Stomach (tissue), 9 donors: ENCODE data around the gene COL9A3. TPM values are rescaled to one million over a fixed set of nuclear protein-coding genes. Genes with fewer than 3 reads are reported as not detected.

Experiments
- DNase-seq, 2 donors: peaks; one replicate each; pipeline versions ENCODE4 v3.0.0 to v3.0.0-alpha.2; 2013 to 2019
- H3K27ac ChIP-seq, 5 donors: fragments of 200-600 bp in 4 of 5; sonication (generic) in 4 of 5; one replicate each; pipeline ENCODE4 v1.5.1; 2013 to 2019; ENCODE audit warnings: mild to moderate bottlenecking in 1 of 5, moderate library complexity in 1 of 5
- H3K27me3 ChIP-seq, 3 donors: fragments of 200-600 bp; sonication (generic); one replicate each; pipeline ENCODE4 v1.5.1; 2017 to 2019; ENCODE audit warnings: mixed run types in 1 of 3
- H3K36me3 ChIP-seq, 4 donors: fragments of 200-600 bp; sonication (generic); 1 replicate in 3 of 4; 2 replicates in 1 of 4; pipeline ENCODE4 v1.5.1; 2016 to 2019
- H3K4me1 ChIP-seq, 4 donors: fragments of 200-600 bp; sonication (generic); one replicate each; pipeline ENCODE4 v1.5.1; 2016 to 2019
- H3K4me3 ChIP-seq, 4 donors: fragments of 200-600 bp; sonication (generic) in 3 of 4; one replicate each; pipeline ENCODE4 v1.5.1; 2016 to 2019; ENCODE audit warnings: mild to moderate bottlenecking in 1 of 4
- H3K9me3 ChIP-seq, 4 donors: fragments of 200-600 bp; sonication (generic); one replicate each; pipeline ENCODE4 v1.5.1; 2016 to 2019
- EP300 ChIP-seq: sonication (generic); formaldehyde crosslinking; IDR thresholded peaks from one replicate; pipeline ENCODE4 v1.6.1; 2017; ENCODE audit warnings: antibody characterized with exemption
- POLR2A ChIP-seq, 4 donors: fragments of 450-650 bp; IDR thresholded peaks; one replicate each; pipeline ENCODE4 v1.6.1; 2016; ENCODE audit warnings: antibody characterized with exemption in 4 of 4, control low read depth in 2 of 4, mild to moderate bottlenecking in 1 of 4, moderate library complexity in 1 of 4
- POLR2AphosphoS5 ChIP-seq, 3 donors: sonication (generic); formaldehyde crosslinking; IDR thresholded peaks; one replicate each; pipeline ENCODE4 v1.6.1; 2016; ENCODE audit warnings: antibody characterized with exemption in 3 of 3
- WGBS, 5 donors: extraction: QIAGEN DNeasy Blood & Tissue Kit in 3 of 5; methylation state at CpG; one replicate each; pipeline versions ENCODE4 v1.1.5 to v1.1.7; 2013 to 2018; 5-methylcytosine and 5-hydroxymethylcytosine counted together
- intact Hi-C: fragments of 100-400 bp; cut with DNase I; formaldehyde crosslinking; loops from one replicate; pipeline ENCODE4 v1.15.1; 2023; ENCODE audit warnings: low total_unique reads
- polyA plus RNA-seq, 3 donors: library from polyadenylated mRNA; stranded (reverse); fragments of 200-250 nt; gene quantifications; one replicate each; pipeline ENCODE4 v1.2.3, GENCODE V29; 2013
- total RNA-seq, 5 donors: library from RNA; depleted of rRNA; stranded (reverse); fragments of >200 nt; gene quantifications; one replicate each; pipeline versions ENCODE4 v1.1.0 to v1.2.3, GENCODE V29; 2014 to 2016
- TF ChIP-seq, protein P1 (sequence below), 7 experiments: fragments of 450-650 bp in 4 of 7; fragments of 200-600 bp in 3 of 7; sonication (generic) in 3 of 7; IDR thresholded peaks; one replicate each; pipeline ENCODE4 v1.5.1; 2016 to 2019; ENCODE audit warnings: antibody characterized with exemption in 7 of 7, control low read depth in 2 of 7, mild to moderate bottlenecking in 1 of 7
- donor health status: healthy with polysubstance abuse.
- donor health status: Bipolar disorder and iron deficiency.
- donor health status: healthy.

COL9A3 gene
- total and polyA plus RNA-seq, 8 donors = 2.3 to 18.2 (median 3.9) TPM; not detected in 3

DNA sequence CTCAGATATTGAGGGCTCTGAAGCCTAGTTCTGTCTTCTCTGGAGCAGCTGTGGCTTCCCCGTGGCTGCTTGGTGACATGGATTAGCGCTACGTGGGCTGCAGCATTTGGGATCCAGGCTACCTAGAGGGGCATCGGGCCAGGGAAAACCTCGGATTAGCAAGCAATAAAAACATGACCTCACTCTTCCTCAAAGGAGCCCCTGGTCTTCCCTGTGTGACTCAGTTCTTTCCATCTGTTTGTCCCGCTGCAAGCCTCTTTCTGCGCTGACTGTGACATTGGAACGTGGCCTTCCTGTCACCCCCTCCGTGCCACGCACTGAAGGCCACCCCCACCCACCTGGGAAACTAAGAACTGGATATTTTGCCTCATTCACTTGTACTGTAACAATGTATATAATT lies 17.0 kb upstream of the COL9A3 start:
- no peaks in the 10 kb centered on the region for H3K27me3 ChIP-seq
- no peak overlapping the region for H3K4me3 ChIP-seq
- H3K27ac ChIP-seq = no peak overlapping the region
- H3K4me1 ChIP-seq = peaks cover 22 to 50% (median 39%) of the 10 kb centered on the region in 4 donors
- TF ChIP-seq EP300 = no peak
- no peak for TF ChIP-seq POLR2AphosphoS5 (IDR thresholded peaks at IDR 0.05)
- TF ChIP-seq, protein P1, sequence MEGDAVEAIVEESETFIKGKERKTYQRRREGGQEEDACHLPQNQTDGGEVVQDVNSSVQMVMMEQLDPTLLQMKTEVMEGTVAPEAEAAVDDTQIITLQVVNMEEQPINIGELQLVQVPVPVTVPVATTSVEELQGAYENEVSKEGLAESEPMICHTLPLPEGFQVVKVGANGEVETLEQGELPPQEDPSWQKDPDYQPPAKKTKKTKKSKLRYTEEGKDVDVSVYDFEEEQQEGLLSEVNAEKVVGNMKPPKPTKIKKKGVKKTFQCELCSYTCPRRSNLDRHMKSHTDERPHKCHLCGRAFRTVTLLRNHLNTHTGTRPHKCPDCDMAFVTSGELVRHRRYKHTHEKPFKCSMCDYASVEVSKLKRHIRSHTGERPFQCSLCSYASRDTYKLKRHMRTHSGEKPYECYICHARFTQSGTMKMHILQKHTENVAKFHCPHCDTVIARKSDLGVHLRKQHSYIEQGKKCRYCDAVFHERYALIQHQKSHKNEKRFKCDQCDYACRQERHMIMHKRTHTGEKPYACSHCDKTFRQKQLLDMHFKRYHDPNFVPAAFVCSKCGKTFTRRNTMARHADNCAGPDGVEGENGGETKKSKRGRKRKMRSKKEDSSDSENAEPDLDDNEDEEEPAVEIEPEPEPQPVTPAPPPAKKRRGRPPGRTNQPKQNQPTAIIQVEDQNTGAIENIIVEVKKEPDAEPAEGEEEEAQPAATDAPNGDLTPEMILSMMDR (IDR thresholded peaks at IDR 0.05) = no peak
- TF ChIP-seq POLR2A (IDR thresholded peaks at IDR 0.05) = no peak
- intact Hi-C loops = no loop called here
- DNase-seq = no peak
- peaks cover 27 to 38% (median 37%) of the 10 kb centered on the region in 4 donors for H3K36me3 ChIP-seq
- H3K9me3 ChIP-seq = no peaks in the 10 kb centered on the region
- 87 to 92% (median 90%) methylated on average over 6 to 10 of the region's 10 CpGs for WGBS, 5 donors

DNA sequence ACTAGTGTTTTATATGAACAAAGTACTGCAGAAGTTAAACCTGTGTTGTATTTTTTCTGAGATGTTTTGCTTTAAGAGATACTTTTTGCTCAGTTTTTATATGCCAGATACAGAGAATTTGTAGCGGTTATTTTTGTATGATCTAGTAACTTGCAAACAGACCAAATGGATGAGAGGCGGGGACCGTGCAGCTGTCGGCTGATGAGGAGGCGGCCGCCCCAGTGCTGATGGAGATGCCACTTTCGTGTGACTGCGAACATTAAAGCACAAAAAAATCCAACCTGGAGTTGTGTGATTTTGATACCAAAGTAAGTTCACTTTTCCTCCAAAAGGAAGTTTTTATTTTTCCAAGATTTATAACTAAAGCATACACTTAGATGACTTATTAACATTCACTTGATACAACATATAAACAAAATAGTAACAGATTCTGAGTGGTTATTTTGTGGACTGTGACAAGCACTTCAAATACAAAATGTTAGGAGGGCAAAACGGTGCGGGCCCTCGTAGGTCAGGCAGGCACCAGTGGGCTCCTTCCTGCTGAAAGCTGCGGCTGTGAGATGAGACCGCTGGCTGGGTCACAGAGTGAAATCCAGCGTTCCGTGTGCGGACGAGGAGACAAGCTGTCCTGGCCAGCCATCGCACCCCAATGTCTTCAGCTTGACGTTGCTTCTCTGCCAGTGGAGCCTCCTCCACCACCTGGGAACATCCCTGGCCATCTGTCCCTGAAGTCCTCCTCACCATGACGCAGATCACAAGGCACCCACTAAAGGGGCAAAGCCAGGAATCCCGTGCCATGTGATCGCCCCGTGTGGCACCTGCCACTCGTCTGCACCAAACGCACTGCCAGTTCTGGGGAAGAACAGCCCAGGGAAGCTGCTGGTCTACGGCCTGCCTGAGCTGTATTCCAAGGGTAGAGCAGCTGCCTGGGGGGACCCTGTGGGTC lies 16.3 kb upstream of the COL9A3 start:
- DNase-seq = no peak
- H3K4me3 ChIP-seq = no peak overlapping the region
- no peaks in the 10 kb centered on the region for H3K9me3 ChIP-seq
- intact Hi-C loops = no loop called here
- WGBS, 5 donors = 89 to 92% (median 91%) methylated on average over 24 to 26 of the region's 26 CpGs
- no peaks in the 10 kb centered on the region for H3K27me3 ChIP-seq
- H3K36me3 ChIP-seq = peaks cover 27 to 38% (median 37%) of the 10 kb centered on the region in 4 donors
- H3K27ac ChIP-seq = peak overlapping the region in 1 of 5 donors; percentile 4
- H3K4me1 ChIP-seq = peaks cover 21 to 44% (median 35%) of the 10 kb centered on the region in 4 donors
- TF ChIP-seq EP300 = no peak
- TF ChIP-seq POLR2A (IDR thresholded peaks at IDR 0.05) = no peak
- no peak for TF ChIP-seq POLR2AphosphoS5 (IDR thresholded peaks at IDR 0.05)
- TF ChIP-seq, protein P1 (IDR thresholded peaks at IDR 0.05) = no peak

DNA sequence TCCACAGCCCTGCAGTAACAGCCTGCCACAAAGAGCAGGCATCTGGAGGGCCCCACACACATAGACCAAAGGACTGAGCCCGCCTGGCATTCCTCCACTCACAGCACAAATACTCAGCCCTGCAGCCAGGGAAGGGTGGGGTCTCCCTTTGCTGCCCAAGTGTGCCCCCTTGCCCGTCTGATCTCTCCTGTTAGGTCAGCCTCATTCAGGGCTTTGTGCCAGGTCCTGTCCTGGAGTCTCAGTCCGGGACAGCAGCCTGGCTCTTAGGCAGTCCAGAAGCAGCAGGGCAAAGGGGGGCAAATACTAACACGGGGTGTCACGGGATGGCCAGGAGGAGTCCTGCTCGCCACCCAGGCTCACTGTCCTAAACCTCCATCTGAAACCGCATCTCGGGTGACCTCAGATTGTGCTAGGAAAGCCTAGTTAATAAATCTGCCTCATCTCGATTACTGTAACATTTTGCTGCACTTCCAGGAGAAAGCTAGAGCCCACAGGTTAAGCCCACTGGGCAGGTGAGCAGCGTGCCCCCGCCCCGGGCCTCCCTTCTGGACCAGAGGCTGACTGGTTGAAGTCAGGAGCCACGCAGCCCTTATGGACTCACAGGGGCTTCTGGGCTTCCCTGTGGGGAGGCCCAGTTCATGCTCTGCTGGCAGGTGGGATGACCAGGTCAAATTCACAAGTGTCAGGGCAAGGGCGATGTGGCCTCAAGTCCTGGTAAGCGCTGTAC lies 15.4 kb upstream of the COL9A3 start:
- DNase-seq = no peak
- H3K36me3 ChIP-seq = peaks cover 27 to 38% (median 37%) of the 10 kb centered on the region in 4 donors
- peaks cover 29 to 48% (median 41%) of the 10 kb centered on the region in 4 donors for H3K4me1 ChIP-seq
- no peaks in the 10 kb centered on the region for H3K27me3 ChIP-seq
- 82 to 87% (median 84%) methylated on average over 10 to 15 of the region's 15 CpGs for WGBS, 5 donors
- peak overlapping the region in 1 of 5 donors; percentile 4 for H3K27ac ChIP-seq
- no peak overlapping the region for H3K4me3 ChIP-seq
- intact Hi-C loops = no loop called here
- TF ChIP-seq, protein P1 (IDR thresholded peaks at IDR 0.05) = no peak
- TF ChIP-seq EP300 = no peak
- no peak for TF ChIP-seq POLR2A (IDR thresholded peaks at IDR 0.05)
- TF ChIP-seq POLR2AphosphoS5 (IDR thresholded peaks at IDR 0.05) = no peak
- no peaks in the 10 kb centered on the region for H3K9me3 ChIP-seq

DNA sequence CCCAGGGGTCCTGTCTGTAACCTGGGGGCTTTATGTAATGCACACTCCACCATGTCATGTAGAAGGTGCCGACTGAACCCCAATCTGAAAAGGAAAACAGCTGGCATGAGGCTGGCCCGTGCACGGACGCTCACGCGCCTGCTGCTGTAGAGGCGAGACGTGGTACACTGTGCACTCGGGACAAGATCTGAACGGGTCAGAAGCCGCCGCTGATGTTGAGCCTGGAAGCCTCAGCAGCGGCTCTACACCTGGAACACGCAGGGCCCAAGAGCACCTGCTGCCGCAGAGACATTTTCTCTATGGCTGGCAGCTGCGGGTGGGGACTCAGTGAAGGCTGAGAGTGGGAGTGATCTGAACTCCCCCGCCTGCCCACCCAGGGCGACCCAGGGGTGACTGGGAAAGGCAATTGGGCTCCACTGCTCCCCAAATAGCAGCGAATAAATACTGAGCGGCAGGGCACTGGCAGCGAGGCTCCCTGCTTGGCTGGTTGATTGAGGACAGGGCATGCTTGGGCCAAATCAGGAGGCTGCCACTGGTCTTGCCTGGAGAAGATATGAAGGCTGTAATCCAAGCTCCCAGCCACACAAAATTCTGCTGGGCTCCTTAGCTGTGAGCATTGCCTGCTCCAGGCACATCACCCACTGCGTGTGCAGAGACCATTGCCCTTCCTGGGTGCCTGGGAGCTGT lies 14.7 kb upstream of the COL9A3 start:
- Histone ChIP-seq H3K27ac (peak overlapping the region in 1 of 5 donors; percentile 38), H3K9me3 (no peaks in the 10 kb centered on the region), H3K27me3 (no peaks in the 10 kb centered on the region), H3K36me3 (peaks cover 27 to 44% (median 41%) of the 10 kb centered on the region in 4 donors), H3K4me3 (no peak overlapping the region), H3K4me1 (peaks cover 31 to 50% (median 43%) of the 10 kb centered on the region in 4 donors)
- no peak for DNase-seq
- intact Hi-C loops = no loop called here
- TF ChIP-seq, protein P1 (IDR thresholded peaks at IDR 0.05) = no peak
- TF ChIP-seq EP300 (no peak), POLR2A (IDR thresholded peaks at IDR 0.05) (no peak)
- 65 to 86% (median 79%) methylated on average over 17 to 22 of the region's 22 CpGs for WGBS, 5 donors
